Mesodermal cell (in vitro differentiated cells): Measurements from ENCODE around the gene OPHN1.

Experiments
- H3K27ac ChIP-seq: 2 replicates; pipeline ENCODE4 v1.7.0; 2013; ENCODE audit warnings: mild to moderate bottlenecking, low read depth, low read length, moderate library complexity; ENCODE audit not compliant: severe bottlenecking
- H3K36me3 ChIP-seq: 2 replicates; pipeline ENCODE4 v1.7.1; 2013; ENCODE audit warnings: mild to moderate bottlenecking, low read length, moderate library complexity; ENCODE audit not compliant: control insufficient read depth, insufficient read depth
- H3K4me1 ChIP-seq: one replicate; pipeline ENCODE4 v1.7.1; 2013; ENCODE audit warnings: mild to moderate bottlenecking, low read length; ENCODE audit not compliant: insufficient read depth, control insufficient read depth, poor library complexity, severe bottlenecking
- H3K4me3 ChIP-seq: 2 replicates; pipeline ENCODE4 v1.7.0; 2013; ENCODE audit warnings: low read length, control low read depth, mild to moderate bottlenecking; ENCODE audit not compliant: insufficient read depth, poor library complexity, severe bottlenecking; ENCODE audit errors: extremely low read depth
- H3K9me3 ChIP-seq: 2 replicates; pipeline ENCODE4 v1.7.1; 2013; ENCODE audit warnings: mild to moderate bottlenecking, low read length, moderate library complexity; ENCODE audit not compliant: control insufficient read depth
- WGBS, 2 experiments: methylation state at CpG; one replicate each; pipeline ENCODE4 v1.1.5; 2013; ENCODE audit warnings: missing lambda C conversion rate in 2 of 2; ENCODE audit not compliant: insufficient coverage in 2 of 2; 5-methylcytosine and 5-hydroxymethylcytosine counted together

Gene OPHN1

DNA sequence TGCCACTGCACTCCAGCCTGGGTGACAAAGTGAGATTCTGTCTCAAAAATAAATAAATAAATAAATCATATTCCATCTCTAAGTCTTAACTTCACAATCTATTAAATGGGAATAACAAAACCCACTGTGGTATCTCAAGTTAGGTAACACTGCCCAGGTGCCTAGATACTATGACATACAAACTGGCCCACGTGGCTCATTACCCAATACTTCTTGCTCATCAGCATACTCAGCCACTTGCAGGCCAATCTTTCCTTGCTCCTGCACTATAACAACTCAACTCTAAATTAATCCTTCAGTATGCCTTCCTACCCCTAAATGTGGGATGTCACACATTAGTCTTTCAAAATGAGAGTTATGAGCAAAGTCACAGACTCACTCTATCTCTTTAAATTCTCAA, 230.1 kb downstream of the OPHN1 start:
- H3K36me3 ChIP-seq, result no peaks in the 10 kb centered on the region
- WGBS, 2 experiments, result 100% methylated on average over 1 of the region's 1 CpG; no CpG with 5 or more reads in 1 of the 2 experiments
- H3K27ac ChIP-seq, result no peak overlapping the region
- H3K9me3 ChIP-seq, result no peaks in the 10 kb centered on the region
- H3K4me3 ChIP-seq, result no peak overlapping the region
- H3K4me1 ChIP-seq, result no peaks in the 10 kb centered on the region

DNA sequence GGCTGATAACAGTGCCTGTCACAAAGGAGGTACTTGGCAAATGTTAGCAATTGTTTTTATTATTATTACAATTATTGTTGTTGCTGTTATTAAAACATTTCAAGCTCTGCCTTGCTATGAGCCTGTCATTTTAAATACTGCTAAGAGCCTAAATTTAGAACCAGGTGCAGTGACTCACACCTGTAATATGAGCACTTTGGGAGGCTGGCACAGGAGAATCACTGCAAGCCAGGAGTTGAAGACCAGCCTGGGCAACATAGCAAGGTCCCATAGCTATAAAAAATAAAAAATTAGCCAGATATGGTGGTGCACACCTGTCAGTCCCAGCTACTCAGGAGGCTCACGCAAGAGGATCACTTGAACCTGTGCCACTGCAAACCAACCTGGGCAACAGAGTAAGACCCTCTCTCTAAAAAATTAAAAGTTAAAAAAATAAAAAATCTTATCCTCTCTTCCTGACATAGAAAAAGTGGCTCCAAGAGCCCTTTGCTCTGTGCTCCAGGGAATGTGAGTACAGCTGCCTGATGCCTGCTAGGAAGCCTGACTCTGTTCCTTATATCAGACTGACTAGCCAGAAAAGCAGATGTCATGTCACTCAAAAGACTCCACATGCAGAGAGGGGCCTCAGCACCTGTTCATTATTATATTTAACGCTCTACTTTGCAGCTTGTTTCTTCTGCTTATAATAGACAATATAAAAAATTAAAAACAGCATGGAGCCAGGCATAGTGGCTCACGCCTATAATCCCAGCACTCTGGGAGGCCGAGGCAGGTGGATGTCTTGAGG, 234.0 kb downstream of the OPHN1 start:
- WGBS, 2 experiments, result 100% methylated on average over 1 of the region's 4 CpGs; no CpG with 5 or more reads in 1 of the 2 experiments
- H3K36me3 ChIP-seq, result no peaks in the 10 kb centered on the region
- H3K4me3 ChIP-seq, result no peak overlapping the region
- H3K9me3 ChIP-seq, result no peaks in the 10 kb centered on the region
- no peak overlapping the region for H3K27ac ChIP-seq
- no peaks in the 10 kb centered on the region for H3K4me1 ChIP-seq

DNA sequence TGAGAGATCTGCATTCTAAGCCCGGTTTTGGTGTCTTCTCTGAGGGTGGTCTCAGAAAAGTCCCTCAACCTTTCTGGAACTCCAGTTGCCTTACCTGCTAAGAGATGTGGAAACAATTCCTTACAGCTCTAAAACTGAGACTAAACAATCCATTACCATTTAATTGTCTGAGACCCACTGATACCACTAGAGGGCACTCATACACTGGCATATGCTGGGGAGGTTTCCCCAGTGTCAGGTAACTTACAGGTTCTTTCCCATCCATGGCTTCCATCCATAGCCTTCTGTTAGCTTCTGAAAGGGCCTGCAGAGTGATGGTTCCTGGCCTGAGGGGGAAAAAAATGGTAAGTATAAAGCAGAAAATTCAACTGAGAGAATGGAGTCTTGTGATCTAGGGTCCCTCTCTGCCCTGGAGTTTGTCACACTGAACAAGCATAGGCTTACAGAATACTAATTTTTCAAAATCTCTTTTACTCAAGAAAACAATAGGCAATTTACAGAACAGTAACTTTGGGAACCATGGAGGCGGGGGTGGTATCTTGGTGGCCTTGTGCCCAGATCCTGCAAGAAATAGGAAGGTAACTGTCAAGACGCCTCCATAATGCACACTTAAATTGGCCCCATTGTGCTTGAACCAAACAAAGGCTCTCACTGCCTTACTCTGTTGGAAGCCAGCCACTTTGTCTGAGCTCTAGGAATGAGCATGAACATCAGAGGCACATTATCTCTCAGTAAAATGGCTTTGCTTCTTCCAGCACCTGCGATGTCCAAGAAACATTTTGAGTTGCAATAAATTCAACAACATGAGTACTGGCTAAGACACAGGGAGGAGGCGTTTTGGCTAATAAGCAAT, 236.1 kb downstream of the OPHN1 start:
- WGBS, 2 experiments, result 80% methylated on average over 1 of the region's 5 CpGs; no CpG with 5 or more reads in 1 of the 2 experiments
- no peak overlapping the region for H3K27ac ChIP-seq
- H3K9me3 ChIP-seq, result no peaks in the 10 kb centered on the region
- H3K36me3 ChIP-seq, result no peaks in the 10 kb centered on the region
- no peaks in the 10 kb centered on the region for H3K4me1 ChIP-seq
- H3K4me3 ChIP-seq, result no peak overlapping the region

DNA sequence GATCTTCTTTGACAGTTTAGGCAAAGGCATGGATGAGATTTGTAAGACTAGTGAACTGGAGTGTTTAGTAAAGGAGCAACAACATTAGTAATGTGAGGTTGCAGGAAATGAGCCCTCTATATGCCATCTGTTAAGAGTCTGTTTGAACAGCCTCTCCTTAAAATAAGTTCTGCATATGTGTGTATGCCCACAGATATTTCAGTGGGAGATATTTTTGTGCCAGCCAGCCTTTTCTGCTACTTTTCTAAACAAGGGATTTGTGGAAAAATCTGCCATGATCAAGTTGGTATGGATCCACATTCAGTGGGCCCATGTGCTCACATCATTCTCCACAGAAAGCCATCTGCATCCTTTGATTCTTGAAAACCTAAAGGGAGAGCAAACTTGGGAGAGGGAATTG, 237.7 kb downstream of the OPHN1 start:
- no peaks in the 10 kb centered on the region for H3K9me3 ChIP-seq
- H3K4me1 ChIP-seq, result no peaks in the 10 kb centered on the region
- no peak overlapping the region for H3K27ac ChIP-seq
- no peak overlapping the region for H3K4me3 ChIP-seq
- H3K36me3 ChIP-seq, result no peaks in the 10 kb centered on the region

DNA sequence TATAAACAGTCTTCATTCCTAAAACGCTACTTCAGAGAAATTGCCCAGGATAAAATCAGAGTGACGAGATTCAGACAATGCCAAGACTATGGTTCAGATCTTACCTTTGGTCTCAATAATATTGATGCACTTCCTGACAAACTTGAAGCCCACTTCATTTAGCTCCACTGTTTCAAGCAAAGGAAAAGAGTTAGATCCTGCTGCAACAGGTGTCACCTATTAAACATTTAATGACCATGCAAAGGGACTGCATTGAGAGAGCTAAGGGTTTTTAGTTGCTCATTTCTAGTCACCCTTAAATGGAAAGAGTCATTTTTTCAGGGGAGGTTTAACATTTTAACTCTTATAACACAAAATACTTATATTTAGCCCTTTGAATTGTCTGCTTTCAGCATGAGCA, 239.5 kb downstream of the OPHN1 start:
- H3K4me1 ChIP-seq, result no peaks in the 10 kb centered on the region
- H3K36me3 ChIP-seq, result no peaks in the 10 kb centered on the region
- H3K4me3 ChIP-seq, result no peak overlapping the region
- H3K9me3 ChIP-seq, result no peaks in the 10 kb centered on the region
- no peak overlapping the region for H3K27ac ChIP-seq
- WGBS, 2 experiments, result 86 to 100% methylated on average over 1 to 2 of the region's 2 CpGs

DNA sequence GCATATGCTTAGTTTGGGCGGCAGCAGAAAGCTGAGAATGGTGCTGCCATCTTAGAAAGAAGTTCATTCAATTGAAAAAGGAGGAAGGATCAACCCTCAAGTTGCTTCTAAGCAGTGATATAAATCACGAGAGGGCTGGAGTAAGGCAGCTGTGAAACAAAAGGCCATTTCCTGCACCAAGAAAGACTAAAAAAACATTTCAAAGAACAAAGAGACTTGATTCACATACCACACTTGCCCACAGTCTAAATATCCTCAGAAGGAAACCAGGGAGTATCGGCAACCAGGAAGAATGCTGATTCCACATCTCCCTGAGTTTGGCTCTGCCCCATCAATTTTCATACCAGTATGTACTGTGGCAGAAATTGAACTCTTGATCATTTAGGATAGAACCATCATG, 240.1 kb downstream of the OPHN1 start:
- Histone ChIP-seq H3K4me3 (no peak overlapping the region), H3K4me1 (no peaks in the 10 kb centered on the region), H3K9me3 (no peaks in the 10 kb centered on the region), H3K36me3 (no peaks in the 10 kb centered on the region), H3K27ac (no peak overlapping the region)
- no CpG with 5 or more reads among the region's 3 CpGs for WGBS, 2 experiments

DNA sequence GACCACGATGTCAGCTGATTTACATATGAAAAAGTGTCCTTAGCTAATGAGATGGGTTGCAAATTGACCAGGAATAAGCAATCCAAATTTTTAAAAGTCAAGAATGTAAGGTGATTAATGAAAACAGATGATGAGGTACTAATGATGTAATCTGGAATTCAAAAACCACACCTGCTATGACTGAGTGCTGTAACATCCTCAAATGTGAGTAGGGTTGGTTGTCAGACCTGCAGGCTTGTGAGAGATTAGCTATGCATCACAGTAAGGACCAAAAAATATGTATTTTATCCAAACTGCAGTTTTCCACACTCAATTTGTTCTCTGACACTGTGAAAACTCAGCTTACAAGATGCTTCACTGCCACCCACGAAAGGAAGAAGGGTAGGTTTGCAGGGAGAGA, 242.5 kb downstream of the OPHN1 start:
- no peaks in the 10 kb centered on the region for H3K9me3 ChIP-seq
- no peak overlapping the region for H3K27ac ChIP-seq
- H3K4me1 ChIP-seq, result peaks cover 11% of the 10 kb centered on the region
- no peaks in the 10 kb centered on the region for H3K36me3 ChIP-seq
- no CpG with 5 or more reads among the region's 2 CpGs for WGBS, 2 experiments
- no peak overlapping the region for H3K4me3 ChIP-seq

DNA sequence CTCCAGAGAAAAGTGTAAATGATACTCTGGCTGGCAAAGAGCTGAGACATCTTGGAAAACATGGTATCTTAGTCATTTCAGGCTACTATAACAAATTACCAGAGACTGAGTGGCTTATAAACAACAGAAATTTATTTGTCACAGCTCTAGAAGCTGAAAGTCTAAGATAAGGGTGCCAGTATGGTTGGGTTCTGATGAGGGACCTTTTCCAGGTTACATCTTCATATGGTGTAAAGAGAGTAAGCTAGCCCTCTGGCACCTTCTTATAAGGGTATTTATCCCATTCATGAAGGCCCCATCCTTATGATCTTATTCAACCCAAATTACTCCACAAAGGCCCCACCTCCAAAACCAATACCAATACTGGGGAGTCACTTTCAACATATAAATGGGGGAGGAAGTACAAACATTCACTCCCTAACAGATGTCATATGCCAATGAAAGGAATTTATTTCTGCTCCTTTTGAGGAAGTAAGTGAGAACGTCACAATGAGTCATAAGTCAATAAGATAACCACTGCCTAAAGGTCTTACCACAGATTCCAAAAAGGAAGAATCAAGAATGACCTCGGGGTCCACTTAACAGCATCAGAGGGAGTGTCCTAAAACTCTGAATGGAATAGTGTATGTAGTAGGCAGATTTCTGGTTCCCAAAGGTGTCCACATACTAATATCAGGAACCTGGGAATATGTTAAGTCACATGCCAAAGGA, 246.6 kb downstream of the OPHN1 start:
- no CpG with 5 or more reads among the region's 2 CpGs for WGBS, 2 experiments
- peaks cover 11% of the 10 kb centered on the region for H3K4me1 ChIP-seq
- no peaks in the 10 kb centered on the region for H3K9me3 ChIP-seq
- H3K36me3 ChIP-seq, result no peaks in the 10 kb centered on the region
- no peak overlapping the region for H3K4me3 ChIP-seq
- H3K27ac ChIP-seq, result no peak overlapping the region

DNA sequence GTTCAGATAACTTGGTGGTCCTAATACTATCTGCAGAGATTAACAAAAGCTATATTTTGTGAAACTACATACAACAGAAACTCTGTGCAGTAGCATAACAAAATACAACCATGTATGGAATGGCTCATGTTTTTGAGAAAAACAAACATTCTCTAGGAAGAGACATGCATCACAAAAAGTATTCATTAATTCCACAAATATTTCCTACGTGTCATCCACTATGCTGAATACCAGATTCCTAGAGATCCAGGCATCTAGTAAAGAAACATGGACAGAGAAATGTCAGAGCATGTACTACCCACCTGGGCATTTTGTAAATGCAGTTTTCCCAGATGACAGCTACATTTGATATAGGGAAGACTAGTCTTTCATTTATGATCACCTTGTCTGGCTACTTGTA, 248.1 kb downstream of the OPHN1 start:
- no peaks in the 10 kb centered on the region for H3K36me3 ChIP-seq
- no peak overlapping the region for H3K4me3 ChIP-seq
- no peak overlapping the region for H3K27ac ChIP-seq
- 100% methylated on average over 1 of the region's 1 CpG; no CpG with 5 or more reads in 1 of the 2 experiments for WGBS, 2 experiments
- H3K4me1 ChIP-seq, result peaks cover 11% of the 10 kb centered on the region
- no peaks in the 10 kb centered on the region for H3K9me3 ChIP-seq

DNA sequence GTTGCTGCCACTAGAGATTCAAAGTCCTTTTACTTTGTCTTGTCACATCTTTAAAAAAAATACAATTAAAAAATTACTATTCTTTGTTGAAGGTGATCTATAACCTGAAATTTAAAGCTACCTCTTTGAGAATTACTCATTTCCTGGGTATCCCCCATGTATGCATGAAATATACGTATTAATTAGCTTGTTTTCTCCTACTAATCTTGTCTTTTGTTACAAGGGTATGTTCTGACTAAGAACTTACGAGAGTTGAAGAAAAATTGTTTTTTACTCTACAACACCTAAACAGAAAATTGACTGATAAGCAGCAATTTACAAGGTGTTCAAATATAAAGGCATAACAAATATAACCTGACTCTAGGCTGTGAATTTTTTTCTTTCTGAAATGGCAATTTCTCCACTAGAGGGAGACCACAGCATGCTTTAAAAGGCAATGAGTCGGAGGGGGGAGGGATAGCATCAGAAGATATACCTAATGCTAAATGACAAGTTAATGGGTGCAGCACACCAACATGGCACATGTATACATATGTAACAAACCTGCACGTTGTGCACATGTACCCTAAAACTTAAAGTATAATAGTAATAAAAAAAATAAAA, 249.6 kb downstream of the OPHN1 start:
- Histone ChIP-seq H3K4me3 (no peak overlapping the region), H3K4me1 (peaks cover 11% of the 10 kb centered on the region), H3K9me3 (no peaks in the 10 kb centered on the region), H3K36me3 (no peaks in the 10 kb centered on the region), H3K27ac (no peak overlapping the region)
- no CpG with 5 or more reads among the region's 4 CpGs for WGBS, 2 experiments
